Activated CD4-positive, alpha-beta T cell treated with anti-CD3 and anti-CD28 coated beads, Interleukin-2, amount 50 U/mL, for 16 hours (primary cell): ENCODE results near the gene LRBA.
"Not testable (repeated sequence)": the region's sequence is repeated elsewhere in the genome, so short reads cannot be mapped to it uniquely, and the experiment has no call there.

Source experiments
- DNase-seq: peaks from one replicate; pipeline ENCODE4 v3.0.0-alpha.2; 2020

LRBA gene

DNA sequence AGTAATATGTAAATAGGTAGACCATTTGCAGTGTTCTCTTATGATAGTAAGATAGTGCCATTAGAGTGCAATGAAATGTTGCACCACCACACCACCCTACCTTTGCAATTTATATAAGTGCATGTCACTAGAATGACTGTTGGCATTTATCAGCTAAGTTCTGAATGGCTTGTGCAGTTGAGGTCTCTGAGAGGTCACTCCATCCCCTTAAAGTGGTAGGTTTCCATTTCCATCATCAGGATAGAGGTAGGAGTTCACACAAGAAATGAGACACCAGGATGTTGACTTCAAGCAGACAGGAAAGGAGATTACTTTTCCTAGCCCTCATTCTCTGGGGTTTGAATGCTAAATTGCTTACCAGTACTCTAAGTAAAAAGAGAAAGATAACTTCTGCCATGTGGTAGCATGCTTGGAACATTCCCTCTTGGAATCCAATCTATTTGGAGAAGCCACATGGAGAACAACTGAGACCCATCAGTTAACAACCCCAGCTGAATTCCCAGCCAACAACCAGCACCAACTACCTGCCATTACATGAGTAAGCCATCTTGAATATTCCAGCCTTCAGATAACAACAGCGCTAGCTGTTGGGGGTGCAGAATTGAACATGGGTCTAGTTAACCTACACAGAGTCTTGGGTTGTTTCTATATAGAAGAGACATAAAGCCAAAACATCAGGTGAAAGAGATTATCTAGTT is 6.7 kb upstream of the LRBA start:
- no peak for DNase-seq

DNA sequence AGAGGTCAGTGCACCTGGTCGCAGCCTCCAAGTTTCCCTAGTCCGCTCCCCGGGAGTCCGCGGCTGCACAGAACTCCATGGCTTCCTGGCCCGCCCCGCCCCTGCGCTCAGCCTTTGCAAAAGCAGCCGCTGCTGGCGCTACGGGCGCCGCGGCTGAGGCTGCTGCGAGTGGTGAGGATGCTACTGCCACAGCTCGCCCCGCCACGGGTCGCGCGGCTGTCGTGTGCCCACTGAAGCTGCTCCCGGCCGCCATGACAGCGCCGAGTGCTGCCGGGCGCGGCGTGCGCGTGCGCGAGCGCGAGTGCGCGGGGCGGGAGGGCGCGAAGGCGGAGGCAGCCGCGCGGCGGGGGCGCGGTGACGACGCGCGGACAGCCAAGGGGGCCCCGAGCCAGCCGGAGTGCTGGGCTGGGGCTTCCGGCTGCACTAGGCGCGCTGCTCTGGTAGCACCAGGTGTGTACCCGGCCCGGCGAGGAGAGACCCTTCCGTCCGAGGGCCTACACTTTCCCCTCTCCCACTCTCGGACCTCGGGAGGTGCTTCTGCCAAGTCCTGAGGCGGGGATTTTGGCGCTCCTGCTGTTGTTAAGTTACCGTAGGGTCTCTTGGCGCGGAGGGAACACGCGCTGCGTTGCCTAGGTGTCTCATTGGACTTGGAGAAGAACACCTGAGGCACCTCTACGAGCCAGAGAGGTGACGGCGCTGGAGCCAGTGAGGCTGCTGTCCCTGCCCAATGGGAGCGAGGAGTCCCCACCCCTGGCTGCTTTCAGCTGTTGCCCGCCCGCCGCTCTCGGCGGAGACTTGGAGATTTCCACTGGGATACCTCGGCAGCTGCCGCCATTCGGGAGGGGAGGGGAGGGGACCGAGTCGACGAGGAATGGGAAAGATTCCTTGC is 619 bp upstream of the LRBA start:
- DNase-seq: peak; percentile 81

DNA sequence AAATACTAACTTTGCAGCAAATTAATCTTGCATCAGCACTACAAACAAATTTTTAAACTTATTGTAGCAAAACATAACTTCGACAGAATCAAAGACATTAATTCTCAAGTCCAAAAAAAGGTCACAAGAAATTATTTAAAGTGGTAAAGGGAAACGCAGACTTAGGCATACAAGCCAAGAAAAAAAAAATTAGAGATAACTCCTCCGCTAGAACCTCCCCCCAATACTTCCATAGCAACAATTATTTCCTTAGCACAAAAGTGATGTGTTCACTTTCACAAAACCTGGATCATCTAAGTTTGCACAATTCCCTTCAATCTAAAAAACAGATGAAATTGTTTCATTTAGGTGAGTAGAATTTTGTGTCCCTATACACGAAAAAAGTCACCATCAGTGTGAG is 1.1 kb downstream of the LRBA start:
- DNase-seq: no peak

DNA sequence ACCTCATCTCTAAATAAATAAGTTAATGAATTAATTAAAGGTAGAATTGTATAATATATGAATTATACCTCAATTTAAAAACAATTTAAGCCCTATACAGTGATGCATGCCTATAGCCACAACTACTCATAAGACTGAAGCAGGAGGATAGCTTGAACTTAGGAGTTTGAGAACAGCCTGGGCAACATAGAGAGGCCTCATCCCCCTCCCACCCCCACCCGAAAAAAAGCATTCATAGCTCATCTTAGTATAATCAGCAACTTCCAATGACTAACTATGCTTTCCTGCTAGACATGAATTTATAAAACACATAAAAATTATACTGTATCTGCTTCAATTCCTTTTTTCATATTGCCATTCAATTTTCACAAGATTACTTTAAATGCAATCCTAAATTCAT is 1.6 kb downstream of the LRBA start:
- no peak for DNase-seq

DNA sequence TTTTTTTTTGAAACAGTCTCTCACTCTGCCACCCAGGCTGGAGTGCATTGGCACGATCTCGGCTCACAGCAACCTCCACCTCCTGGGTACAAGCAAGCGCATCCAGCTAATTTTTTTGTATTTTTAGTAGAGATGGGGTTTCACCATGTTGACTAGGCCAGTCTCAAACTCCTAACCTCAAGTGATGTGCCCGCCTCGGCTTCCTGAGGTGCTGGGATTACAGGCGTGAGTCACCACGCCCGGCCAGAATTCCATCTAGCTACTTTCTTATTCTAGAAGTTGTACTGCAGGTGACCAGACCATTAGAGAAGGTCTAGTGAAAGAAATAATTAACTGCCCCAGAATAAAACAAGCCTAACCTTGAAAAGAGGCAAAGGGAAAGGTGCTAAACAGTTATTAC is 2.3 kb downstream of the LRBA start:
- DNase-seq: peak; percentile 28

DNA sequence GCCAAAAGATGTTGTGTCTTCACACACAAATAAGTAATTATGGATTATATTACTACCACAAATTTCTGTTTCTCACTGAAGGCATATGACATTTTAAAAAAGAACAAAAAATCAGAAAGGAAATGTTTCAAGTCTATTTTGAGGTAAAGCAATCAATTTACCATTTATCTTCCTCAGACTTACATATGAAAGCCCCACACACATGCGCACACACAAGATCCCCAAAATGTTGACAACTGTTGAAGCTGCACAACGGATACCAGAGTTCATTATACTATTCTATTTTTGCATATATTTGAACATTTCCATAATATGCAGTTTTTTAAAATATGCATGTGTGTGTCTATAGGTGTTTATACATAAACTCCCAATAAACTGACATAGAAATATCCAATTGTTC is 2.7 kb downstream of the LRBA start:
- no peak for DNase-seq

DNA sequence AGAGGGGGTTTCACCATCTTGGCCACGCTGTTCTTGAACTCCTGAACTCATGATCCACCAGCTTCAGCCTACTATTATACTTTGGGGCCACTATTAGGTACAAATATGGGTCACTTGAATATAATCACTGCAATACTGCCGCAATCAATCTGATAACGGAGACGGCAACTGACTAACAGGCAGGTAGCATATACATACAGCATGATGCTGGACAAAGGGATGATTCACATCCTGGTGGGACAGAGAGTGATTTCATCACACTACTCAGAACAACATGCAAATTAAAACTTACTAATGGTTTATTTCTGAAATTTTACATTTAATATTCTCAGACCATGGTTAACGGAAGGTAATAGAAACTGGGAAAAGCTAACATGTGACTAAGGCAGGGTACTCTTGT is 10.9 kb downstream of the LRBA start:
- no peak for DNase-seq

DNA sequence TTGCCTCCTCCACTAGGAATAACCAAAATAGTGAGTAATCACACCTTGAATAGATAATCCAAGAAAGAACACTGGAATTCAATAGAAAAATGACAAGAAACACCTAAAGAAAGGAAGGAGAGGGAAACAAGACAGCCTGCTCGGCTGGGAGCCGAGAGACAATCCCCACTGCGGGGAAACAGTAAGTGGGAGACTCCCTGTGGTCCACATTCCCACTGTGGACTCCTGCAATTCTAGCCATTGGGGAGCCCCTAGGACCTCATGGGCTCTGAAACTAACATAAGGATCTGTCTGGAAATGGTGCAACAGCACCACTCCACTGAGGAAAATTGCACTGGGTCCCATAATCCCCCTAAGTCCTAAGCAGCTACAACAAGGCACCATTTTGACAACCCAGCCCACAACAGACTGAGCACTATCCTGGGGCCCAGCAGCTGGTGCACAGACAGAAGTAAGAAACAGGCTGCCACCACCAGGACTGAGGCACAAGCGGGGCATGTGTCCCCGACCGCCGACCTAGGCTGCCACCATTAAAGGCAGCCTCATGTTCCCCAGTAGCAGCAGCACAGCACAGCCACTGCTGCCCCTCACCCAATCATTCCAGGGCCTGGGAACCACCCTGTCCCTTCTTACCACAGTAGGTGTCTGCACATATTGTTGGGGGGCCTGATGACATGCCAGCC is 14.2 kb downstream of the LRBA start:
- DNase-seq: no peak

DNA sequence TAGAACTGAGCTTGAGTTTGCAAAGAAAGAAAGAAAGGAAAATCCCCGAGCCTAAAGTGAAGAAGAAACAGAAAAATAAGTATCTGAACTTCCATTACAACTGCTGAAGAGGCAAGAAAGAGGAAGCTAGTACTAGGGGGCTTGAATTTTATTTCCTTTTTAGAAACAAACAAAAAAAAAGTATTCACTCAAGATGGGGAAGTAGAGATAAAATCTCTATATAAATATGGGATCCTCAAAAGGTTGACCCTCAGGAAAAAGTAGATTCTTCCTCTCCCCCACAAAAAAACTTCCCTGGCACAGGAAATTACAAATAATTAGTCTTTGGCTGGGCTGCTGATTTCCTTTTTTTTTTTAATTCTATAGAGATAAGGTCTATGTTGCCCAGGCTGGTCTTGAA is 16.0 kb downstream of the LRBA start:
- DNase-seq: no peak

DNA sequence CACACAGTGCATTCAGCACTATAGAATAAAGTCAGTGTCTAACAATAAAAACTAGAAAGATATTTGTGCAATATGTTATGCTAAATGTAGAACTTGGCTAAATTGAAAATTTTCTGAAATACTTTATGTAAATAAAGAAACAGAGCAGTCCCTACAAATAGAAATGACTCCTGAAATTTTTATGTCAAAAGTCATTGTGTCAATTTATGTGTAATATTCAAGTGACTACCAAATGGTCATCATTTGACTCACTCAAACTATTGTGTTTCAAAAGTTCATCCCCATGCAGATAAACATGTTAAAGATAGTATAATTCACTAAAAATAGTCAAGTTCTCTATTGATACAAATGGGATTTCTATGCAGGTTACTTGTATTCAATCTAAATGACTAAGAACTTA is 17.9 kb downstream of the LRBA start:
- no peak for DNase-seq

DNA sequence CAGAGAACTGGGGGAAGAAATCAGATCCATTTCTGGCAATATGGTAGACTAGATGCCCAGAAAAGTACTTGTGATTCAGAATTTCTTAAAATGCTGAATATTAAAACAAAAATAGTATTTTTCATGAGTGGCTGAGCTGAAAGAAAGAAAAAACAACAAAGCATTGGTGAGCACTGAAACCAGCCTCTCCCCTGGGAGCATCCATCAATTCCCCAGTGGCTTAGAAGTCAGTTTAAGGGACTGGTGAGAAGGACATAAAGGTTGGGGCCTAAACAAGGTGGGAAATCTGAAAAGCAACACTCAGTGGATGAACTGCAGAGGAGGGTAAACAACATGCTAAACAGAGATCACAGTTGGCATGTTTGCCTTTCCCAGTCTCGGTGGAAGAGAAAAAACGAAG is 20.4 kb downstream of the LRBA start:
- DNase-seq: no peak

DNA sequence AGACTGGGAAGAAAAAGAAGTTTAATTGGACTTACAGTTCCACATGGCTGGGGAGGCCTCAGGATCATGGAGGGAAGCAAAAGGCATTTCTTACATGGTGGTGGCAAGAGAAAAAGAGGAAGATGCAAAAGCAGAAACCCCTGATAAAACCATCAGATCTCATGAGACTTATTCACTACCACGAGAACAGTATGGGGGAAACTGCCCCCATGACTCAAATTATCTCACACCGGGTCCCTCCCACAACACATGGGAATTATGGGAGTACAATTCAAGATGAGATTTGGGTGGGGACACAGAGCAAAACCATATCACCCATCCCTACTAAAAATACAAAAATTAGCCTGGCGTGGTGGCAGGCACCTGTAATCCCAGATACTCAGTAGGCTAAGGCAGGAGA is 21.5 kb downstream of the LRBA start:
- DNase-seq: not testable (repeated sequence)

DNA sequence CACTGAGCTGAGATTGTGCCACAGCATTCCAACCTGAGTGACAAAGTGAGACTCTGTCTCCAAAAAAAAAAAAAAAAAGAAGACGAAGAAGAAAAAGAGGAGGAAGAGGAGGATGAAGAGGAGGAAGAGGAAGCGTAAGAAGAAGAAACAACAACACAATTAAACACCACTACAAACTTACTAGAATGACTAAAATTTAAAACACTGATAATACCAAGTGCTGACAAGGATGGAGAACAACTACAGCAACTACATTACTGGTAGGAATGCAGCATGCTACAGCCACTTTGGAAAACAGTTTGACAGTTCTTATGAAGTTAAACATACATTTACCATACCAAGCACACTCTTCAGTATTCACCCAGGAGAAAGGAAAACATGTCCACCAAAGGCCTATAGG is 24.1 kb downstream of the LRBA start:
- DNase-seq: no peak

DNA sequence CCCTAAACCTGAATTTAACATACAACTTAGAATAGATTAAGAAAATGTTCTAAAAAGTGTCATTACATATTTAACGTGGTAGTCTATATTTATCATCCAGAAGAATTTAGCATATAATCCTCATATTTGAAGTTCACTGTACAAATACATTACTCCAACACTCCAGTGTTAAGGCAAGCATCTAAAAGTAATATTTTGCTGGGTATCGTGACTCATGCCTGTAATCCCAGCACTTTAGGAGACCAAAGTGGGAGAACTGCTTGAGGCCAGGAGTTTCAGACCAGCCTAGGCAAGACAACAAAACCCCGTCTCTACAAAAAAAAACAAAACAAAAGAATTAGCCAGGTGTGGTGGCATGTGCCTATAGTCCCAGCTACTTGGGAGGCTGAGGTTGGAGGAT is 24.8 kb downstream of the LRBA start:
- DNase-seq: no peak

DNA sequence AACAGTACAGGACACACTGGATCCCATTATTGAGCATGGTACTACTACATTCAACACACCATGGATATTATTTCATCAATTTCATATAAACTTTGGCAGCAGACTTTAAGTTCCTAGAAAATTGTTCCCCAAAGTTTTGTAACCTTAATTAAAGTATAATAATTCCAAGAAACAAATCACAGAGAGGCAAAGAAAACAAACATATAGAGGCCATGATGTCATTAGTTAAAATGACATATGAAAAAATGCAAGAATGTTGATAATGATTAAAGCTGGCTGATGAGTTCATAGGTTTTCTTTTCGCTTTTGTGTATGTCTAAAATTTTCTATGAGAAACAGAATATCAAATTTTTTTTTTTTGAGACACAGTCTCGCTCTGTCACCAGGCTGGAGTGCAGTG is 26.8 kb downstream of the LRBA start:
- no peak for DNase-seq

DNA sequence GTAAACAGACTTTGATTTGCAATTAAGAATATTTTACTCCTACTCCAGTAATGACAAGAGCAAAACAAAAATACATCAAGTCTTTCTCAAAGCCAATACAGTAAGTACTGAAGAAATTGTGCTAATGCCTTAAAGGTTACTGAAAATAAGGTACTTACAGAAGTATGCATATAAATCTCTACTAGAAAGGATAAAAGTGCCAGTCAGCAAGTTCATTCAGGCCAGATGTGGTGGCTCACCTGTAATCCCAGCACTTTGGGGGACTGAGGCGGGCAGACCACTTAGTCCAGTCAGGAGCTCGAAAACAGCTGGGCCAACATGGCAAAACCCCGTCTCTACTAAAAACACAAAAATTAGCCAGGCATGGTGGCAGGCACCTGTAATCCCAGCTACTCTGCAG is 27.9 kb downstream of the LRBA start:
- DNase-seq: no peak

DNA sequence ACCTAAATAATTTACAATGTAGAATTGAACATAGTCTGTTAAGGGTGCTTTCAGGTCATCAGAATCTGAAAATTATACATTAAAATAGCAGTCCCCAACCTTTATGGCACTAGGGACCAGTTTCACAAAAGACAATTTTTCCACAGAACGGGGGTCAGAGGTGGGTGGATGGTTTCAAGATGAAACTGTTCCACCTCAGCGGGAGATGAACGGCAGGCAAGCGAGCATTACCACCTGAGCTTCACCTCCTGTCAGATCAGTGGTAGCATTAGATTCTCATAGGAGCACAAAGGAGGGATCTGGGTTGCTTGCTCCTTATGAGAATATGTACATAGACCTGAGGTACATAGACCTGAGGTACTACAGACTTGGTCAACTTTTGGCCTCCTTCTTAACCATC is 29.0 kb downstream of the LRBA start:
- peak; percentile 32 for DNase-seq

DNA sequence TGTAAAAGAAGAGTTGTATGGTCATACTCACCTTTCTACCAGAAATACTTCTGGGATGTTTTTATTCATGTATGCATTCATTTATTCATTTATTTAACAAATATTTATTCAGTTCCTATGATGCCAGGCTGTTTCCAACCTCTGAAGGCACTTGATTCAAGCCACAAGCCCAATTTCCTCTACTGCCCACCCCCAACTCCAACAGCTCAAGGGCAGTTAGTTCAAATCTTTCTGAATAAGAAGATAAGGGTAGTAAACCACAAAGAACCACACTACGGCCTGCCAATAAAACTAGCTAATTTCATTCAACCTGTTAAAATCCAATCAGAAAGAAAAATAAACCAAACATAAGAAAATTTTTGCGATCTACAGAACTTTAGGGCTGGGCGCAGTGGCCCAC is 31.2 kb downstream of the LRBA start:
- no peak for DNase-seq

DNA sequence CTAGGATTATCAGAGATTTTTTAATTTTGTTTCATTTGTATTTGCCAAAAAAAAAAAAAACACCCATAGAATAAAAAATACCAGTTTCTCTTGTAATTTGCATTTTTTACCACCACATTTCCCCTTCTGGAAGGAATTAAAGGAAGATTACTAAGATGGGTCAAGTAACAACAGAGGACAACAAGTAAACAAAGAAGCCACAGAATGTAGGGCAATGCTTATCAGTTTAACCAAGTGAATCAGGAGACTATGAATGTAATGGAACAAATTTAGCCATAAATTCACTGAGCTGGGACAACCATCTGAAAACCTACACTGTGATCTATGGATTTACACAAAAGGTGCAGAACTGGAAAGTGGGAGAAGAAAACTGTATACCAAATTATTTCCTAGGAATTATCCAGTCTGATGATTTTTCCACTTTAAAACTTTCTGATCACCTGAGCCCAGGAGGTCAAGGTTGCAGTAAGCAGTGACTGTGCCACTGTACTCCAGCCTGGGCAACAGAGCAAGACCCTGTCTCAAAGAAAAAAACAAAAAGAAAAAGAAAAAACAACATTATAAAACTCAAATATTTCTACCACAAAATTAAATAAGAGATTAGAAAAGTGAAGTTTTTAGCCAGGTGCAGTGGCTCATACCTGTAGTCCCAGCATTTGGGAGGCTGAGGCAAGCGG is 32.4 kb downstream of the LRBA start:
- no peak for DNase-seq

DNA sequence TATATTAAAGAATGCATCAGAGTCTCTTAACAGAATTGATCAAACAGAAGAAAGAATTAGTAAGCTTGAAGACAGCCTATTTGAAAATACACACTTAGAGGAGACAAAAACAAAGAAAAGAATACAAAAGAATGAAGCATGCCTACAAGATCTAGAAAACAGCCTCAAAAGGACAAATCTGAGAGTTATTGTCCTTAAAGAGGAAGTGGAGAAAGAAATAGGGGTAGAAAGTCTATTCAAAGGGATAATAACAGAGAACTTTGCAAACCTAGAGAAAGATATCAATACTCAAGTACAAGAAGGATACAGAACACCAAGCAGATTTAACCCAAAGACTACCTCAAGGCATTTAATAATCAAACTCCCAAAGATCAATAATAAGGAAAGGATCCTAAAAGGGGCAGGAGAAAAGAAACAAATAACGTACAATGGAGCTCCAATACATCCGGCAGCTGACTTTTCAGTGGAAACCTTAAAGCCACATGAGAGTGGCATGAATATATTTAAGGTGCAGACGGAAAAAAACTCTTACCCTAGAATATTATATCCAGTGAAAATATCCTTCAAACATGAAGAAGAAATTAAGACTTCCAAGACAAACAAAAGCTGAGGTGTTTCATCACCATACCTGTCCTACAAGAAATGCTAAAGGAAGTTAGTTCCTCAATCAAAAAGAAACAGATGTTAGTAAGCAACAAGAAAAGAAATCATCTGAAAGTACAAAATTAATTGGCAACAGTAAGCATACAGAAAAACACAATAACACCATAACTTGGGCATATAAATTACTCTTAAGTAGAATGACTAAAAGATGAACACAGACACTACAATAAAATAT is 36.1 kb downstream of the LRBA start:
- no peak for DNase-seq

DNA sequence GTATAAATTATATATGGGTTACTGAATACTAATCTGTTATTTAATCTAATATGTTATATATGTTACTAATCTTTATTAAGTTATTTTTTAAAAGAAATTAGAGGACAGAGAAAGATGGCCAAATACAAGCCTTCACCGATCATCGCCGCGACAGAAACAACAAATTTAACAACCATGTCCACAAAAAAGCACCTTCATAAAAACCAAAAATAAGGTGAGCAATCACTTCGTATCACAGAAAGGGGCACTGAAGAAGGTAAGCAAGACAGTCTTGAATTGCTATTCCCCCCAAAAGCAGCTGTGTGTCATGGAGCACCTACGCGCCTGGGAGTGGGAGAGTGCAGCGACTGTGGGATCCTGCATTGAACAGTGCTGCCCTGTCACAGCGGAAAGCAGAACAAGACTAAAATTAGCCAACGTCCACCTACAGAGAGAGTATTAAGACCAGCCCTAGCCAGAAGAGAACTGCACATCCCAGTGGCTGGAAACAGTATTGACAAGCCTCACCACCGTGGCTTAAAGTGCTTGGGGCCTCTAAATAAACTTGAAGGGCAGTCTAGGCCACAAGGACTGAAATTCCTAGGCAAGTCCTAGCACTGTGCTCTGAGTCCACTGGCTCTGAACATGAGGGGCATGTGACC is 38.5 kb downstream of the LRBA start:
- DNase-seq: no peak

DNA sequence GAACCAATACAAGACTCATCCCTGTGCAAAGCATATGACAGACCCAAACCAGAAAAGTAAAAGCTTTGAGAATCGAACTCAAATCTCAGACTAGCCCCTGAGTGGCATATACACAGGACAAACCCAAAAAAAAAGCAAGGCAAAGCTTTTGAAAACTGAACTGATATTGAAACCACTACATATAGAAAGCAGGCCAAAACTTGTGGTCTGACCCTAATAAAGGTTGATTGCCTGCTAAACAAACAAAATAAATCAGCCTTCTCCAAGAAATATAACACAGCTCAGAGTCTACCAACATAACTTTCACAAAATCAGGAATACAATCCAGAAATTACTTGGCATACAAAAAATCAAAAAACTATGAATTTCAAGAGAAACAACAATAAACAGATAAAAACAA is 40.3 kb downstream of the LRBA start:
- no peak for DNase-seq
